NCI-H2227 treated with DMSO at 0.1 percent for 48 hours (cell line): Measurements from ENCODE around the gene FAM76B.

Source experiments
- DNase-seq: peaks from one replicate; lab custom pipeline; 2025; lab: John Stamatoyannopoulos, UW

FAM76B gene

DNA sequence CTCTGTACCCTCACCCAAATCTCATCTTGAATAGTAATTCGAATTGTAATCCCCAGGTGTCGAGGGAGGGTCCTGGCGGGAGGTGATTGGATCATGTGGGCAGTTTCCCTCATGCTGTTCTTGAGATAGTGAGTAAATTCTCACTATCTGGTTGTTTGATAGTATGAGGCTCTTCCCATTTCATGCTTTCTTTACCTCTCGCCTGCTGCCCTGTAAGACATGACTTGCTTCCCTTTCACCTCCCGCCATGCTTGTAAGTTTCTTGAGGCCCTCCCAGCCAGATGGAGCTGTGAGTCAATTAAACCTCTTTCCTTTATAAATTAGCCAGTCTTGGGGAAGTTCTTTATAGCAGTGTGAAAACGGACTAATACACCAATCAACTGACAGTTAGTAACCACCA lies 60.1 kb downstream of the FAM76B start:
- DNase-seq: no peak

DNA sequence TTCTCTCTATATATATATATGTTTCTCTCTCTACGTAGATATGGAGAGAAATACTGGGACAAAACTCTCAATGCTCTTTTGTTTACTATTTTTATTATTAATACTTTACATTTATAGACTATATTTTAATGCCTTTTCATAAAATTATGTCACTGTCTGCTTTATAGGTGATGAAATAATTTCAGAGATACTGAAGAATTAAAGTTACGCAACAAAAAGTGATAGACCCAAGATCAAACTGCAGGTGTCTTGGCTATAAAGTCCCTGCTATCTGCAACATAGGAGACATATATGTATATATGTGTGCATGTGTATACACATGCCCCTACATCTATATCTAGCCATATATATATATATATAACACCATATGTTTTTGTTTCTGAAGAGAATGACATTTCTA lies 60.8 kb downstream of the FAM76B start:
- DNase-seq: no peak

DNA sequence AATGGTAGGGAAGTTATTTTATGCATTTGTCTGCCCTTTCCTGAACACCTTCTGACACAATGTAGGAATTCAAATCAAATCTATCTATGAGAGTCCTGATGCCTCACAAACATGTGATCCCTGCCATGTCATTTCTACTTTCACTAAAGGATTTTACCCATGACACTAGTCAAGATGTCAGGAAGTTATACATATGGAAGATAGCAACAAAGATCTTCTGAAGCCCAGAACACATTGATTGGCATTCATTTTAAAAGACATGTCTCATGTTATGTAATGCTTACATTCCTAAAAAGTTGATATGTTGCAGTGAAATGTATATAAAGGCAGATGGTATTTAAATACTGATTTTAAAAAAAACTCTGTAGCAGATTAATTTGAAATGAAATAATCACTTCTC lies 61.5 kb downstream of the FAM76B start:
- no peak for DNase-seq

DNA sequence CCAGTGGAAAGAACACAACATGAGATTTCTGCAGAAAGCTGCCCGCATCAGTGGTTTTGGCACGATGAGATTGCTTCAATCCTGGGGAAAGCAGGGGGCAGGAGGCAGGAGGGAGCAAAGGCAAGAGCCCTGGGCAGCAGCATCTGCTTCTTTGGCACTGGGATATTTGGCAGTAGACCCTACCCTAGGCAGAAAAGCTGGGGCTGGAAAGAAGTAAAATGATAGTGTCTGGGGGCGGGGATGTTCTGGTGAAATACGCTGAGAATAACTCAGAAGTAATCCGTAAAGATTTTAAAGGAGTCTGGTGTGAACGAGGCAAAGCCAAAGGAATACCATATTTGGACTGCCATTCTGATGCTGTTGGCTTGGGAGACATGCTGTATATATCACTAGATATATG lies 62.0 kb downstream of the FAM76B start:
- DNase-seq: no peak

DNA sequence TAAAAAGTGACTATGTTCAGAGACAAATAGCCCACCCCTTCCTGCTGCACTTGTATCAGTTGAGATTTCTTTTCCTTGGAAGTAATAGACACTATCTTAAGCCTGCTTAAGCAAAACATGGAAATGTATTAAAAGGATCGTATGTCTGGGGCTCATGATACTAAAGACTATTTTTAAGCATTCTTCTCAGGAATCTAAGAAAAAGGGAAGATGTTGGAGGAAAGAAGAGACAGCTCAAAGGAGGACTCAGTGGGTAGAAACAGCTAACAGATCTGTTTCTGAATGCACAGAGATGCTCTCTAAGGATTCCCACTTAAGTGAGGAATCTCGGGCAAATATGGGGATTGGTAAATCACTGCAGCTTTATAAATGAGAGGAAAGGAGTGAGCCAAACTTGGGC lies 62.5 kb downstream of the FAM76B start:
- no peak for DNase-seq

DNA sequence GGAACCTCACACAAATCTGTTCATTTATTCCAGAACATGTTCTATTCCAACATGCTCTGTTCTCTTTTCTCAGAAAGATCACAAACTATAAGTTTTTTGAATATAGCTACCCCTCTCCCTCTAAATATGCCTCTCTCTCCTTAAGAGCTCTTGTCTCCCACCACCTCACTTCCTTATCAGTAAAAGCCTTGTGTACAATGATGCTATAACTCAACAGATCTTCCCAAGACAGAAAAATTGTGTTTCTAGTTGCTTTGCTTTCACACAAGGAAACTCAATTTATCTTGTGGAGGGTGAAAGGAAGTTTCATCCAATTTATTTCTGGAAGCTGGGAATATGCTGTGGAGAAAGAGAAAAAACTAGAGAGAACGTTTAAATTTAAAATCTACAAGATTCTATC lies 64.4 kb downstream of the FAM76B start:
- DNase-seq: no peak

DNA sequence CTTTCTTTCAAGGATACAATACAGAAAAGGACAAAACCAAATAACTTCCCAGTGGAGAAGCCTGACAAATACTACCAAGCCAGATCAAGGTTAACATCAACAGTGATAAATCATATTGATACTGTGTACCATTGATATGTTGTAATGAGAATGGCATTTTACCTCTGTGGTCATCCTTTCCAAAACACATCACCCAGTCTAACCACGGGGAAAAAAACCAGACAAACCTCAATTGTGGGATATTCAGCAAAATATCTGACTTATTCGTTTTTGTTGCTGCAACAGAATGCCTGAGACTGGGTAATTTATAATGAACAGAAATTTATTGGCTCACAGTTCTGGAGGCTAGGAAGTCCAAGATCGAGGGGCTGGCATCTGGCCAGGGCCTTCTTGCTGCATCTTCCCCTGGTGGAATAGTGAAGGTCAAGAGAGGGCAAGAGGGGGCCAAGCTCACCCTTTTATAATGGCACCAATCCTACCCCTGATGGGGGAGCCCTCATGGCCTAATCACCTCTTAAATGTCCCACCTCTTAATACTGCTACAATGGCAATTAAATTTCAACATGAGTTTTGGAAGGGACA lies 66.1 kb downstream of the FAM76B start:
- no peak for DNase-seq

DNA sequence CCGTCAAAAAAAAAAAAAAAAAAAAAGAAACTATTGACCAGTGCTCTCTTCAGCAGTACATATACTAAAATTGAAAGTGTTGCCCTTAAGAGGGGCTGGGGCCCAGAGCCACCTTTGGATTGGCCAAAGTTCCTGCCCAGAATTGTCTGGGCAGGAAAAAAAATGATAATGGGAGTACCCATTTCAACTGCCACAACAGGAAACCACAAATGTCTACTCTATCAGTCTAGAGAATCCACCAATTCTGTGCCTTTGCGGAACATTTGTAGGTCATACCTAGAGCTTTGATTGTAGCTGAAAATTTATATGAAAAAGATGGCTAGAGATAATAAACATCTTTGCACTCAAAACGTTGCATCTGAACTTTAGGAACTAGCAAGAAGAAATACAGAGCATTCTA lies 69.4 kb downstream of the FAM76B start:
- no peak for DNase-seq
